ENCODE data around the gene FRAT1.
"Not testable (repeated sequence)": the region's sequence is repeated elsewhere in the genome, so short reads cannot be mapped to it uniquely, and the experiment has no call there.

The FRAT1 gene, protein sequence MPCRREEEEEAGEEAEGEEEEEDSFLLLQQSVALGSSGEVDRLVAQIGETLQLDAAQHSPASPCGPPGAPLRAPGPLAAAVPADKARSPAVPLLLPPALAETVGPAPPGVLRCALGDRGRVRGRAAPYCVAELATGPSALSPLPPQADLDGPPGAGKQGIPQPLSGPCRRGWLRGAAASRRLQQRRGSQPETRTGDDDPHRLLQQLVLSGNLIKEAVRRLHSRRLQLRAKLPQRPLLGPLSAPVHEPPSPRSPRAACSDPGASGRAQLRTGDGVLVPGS

DNA sequence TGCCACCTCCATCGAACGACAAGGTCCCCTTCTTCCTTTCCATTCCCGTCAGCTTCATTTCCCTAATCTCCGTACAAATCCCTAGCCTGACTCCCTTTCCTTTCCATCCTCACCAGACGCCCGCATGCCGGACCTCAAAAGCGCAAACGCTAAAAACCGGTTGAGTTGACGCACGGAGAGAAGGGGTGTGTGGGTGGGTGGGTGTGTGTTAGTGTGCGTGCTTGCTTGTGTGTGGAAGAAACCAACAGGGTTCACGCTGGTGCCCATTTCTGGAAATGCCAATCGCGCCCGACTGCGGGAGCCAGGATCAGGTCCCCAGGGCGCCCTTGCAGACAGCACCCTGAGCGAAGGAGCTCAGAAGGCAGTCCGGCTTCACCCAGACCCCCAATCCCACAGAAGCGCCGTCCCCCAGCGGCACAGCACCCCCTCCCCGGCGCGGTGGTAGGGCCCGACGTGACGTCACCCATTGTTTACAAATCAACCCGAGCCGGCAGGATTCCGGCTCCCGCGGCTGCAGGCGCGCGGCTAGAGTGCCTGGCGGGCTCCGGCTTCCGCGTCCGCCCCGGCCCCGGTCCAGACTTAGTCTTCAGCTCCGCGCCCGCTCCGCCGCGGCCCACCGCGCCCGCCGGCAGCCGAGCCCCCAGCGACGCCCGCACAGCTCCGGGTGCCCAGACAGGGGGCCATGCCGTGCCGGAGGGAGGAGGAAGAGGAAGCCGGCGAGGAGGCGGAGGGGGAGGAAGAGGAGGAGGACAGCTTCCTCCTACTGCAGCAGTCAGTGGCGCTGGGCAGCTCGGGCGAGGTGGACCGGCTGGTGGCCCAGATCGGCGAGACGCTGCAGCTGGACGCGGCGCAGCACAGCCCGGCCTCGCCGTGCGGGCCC, at the start of gene FRAT1:
FRAT1 (plus strand) TSS at position 500 of the 880 bp plus-strand sequence; CDS start at position 683, 183 bp downstream.
- DNase-seq, result peak; percentile 85

DNA sequence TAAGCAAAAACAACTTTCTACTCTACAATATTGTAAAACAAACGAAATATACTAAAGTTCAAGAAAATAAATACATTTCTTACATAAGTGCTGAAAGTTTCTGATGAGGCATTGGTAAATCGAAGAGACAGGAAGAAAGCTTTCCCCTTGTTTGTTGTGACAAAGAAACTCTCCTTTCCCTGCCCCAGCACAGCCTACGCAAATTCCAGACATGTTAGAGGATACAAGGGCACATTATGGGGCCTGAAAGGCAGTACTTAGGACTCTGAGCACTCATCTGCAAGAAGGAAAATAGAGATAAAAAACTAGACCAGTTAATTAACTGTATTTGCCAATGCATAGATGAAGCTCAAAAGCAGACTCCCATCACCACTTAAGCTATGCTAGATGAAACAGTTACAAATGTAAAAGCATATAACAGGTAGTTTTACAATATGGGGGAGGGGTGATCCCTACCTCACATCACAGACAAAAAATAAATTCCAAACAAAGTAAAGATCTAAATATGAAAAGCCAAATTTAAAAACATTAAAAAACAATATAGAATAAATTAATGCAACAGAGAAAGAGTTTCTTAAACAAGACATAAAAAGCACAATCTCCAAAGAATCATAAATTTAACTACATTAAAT, 48.4 kb upstream of the FRAT1 start:
- DNase-seq, result peak; percentile 40

DNA sequence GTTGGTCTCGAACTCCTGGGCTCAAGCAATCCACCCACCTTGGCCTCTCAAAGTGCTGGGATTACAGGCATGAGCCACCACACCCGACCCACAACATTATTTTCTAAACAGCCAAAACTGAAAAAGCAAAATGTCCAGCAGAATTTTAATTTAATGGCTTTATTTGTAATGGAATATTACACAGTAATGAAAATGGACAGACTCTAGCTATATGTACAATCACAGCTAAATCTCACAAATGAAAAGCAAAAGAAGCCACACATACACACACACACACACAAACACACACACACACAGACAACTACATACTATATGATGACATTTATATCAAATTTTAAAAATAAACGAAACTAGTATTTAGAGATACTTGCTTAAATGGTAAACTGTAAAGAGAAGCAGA, 45.4 kb upstream of the FRAT1 start:
- no peak for DNase-seq

DNA sequence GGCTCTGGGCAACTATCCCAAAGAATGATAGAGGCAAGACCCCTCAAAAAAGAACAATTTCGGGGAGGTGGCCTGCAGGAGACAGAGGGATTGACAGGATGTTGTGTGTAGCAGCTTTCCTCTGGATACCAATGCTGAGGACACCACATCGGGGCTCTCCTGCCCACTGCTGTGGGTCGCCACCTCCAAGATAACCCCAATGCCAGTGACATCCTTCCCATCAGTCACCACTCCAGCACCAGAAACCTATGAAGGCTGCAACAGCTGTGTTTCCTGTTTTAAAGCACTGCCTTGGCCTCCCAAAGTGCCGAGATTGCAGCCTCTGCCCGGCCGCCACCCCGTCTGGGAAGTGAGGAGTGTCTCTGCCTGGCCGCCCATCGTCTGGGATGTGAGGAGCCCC, 44.2 kb upstream of the FRAT1 start:
- DNase-seq, result no peak

DNA sequence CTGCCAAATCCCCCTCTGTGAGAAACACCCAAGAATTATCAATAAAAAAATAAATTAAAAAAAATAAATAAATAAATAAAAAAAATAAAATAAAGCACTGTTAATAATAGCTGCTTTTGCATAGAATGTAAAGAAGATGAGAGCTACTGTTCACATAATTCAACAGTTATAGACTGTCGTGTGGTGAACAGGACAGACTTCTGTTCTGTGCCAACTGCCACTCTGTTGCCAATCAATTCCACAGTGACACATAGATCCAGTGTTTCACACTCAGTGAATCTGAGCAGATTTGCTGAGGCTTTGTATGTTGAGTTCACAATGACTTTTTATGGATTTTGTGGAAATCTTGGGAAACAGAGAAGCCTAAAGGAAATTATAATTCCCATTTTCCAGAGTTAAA, 41.5 kb upstream of the FRAT1 start:
- DNase-seq, result no peak

DNA sequence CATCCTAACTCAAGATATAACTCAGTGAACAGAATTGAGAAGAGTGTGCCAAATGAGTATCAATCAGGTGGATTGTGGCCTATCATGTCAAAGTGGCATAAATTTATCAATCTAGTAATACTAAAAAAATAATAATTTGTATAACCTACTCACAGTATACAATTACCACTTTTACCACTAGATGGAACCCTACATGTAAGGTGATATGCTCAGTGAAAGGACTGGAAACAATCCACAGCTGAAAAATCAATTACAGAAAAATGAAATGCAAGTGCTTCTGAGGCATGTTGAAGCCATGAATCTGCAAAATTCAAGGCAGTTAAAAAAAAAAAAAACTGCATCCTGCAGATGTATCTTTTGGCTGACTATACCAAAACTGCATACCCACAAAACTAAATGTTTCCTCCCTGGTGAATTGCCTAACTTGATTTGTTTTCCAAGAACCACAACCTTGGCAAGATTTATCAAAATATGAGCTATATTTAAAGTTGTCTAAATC, 40.5 kb upstream of the FRAT1 start:
- DNase-seq, result peak; percentile 86

DNA sequence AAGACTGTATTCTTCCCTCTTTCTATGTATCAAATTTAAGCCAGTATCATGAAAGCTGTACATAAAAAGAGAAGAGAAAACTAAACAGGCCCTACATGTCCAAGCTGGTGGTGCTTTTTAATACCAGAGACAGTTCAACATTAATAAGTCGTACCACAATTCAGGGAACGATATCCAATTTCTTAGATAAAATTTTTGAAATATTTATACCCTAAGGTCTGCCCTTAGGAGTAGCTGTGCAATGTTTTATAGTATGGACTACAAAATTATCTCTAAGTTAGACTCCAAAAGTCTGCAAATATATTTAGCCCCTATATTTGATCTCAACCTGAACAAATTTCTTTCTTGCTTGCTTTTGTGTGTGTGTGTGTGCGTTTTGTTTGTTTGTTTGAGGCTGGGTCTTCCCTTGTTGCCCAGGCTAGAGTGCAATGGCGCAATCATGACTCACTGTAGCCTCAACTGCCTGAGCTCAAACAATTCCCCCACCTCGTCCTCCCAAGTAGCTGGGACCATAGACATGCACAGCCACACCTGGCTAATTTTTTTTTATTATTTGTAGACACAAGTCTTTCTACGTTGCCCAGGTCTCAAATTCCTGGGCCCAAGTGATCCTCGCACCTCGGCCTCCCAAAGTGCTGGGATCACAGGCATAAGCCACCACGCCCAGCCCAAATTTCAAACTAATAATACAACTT, 39.8 kb upstream of the FRAT1 start:
- peak; percentile 57 for DNase-seq

DNA sequence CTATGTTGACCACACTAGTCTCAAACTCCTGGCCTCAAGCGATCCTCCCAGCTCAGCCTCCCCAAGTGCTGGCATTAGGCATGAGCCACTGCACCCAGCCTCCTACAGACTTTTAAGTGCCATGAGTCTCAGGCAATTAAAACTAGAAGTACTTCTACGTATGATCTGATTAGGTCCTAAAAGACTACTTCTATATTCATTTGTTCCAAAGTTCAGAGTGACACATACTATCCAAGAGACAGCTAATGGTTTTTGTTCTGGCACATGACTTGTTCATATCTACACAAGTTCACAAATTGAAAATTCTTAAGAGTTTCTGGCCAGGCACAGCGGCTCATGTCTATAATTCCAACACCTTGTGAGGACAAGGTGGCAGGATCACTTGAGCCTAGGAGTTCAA, 38.3 kb upstream of the FRAT1 start:
- no peak for DNase-seq

DNA sequence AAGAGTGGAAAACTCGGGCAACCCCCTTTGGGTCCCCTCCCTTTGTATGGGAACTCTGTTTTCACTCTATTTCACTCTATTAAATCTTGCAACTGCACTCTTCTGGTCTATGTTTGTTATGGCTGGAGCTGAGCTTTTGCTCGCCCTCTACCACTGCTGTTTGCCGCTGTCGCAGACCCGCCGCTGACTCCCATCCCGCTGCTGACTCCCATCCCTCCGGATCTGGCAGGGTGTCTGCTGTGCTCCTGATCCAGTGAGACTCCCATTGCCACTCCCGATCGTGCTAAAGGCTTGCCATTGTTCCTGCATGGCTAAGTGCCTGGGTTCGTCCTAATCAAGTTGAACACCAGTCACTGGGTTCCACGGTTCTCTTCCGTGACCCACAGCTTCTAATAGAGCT, 29.0 kb upstream of the FRAT1 start:
- not testable (repeated sequence) for DNase-seq

DNA sequence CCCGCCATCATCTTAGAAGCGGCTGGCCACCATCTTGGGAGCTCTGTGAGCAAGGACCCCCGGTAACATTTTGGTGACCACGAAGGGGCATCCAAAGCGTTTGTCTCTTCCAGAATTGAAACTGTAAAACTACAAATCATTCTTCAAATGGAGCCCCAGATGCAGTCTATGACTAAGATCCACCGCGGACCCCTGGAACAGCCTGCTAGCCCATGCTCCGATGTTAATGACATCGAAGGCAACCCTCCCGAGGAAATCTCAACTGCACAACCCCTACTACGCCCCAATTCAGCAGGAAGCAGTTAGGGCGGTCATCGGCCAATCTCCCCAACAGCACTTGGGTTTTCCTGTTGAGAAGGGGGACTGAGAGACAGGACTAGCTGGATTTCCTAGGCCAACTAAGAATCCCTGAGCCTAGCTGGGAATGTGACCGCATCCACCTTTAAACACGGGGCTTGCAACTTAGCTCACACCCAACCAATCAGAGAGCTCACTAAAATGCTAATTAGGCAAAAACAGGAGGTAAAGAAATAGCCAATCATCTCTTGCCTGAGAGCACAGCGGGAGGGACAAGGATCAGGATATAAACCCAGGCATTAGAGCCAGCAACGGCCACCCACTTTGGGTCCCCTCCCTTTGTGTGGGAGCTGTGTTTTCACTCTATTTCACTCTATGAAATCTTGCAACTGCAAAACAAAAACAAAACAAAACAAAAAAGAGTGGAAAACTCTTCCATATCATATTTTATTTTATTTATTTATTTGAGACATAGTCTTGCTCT, 28.3 kb upstream of the FRAT1 start:
- not testable (repeated sequence) for DNase-seq

DNA sequence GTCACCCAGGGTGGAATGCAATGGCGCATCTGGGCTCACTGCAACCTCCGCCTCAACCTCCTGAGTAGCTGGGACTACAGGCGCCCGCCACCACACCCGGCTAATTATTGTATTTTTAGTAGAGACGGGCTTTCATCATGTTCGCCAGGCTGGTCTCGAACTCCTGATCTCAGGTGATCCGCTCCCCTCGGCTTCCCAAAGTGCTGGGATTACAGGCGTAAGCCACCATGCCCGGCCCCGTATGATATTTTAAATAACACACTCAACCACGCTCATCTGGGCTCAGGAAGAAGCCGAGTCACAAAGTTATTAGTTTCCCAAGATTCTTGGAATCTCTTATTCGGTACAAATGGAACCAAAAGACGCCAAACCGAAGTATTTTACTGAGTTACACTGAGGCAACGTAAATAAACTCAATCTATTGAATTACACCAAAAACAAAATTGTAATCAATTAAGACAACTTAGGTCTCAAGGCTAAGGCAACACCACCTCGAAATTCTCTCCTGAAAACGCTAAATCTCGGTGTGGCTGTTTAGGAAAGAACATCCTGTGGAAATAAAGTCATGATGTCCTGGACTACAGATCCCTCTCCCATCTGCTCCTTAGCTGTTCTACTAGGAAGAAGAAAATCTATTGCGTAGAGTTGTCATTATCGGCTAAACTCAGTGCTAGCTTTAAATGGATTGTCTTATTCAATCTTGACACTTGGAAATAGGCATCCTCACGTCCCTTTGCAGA, 27.5 kb upstream of the FRAT1 start:
- no peak for DNase-seq

DNA sequence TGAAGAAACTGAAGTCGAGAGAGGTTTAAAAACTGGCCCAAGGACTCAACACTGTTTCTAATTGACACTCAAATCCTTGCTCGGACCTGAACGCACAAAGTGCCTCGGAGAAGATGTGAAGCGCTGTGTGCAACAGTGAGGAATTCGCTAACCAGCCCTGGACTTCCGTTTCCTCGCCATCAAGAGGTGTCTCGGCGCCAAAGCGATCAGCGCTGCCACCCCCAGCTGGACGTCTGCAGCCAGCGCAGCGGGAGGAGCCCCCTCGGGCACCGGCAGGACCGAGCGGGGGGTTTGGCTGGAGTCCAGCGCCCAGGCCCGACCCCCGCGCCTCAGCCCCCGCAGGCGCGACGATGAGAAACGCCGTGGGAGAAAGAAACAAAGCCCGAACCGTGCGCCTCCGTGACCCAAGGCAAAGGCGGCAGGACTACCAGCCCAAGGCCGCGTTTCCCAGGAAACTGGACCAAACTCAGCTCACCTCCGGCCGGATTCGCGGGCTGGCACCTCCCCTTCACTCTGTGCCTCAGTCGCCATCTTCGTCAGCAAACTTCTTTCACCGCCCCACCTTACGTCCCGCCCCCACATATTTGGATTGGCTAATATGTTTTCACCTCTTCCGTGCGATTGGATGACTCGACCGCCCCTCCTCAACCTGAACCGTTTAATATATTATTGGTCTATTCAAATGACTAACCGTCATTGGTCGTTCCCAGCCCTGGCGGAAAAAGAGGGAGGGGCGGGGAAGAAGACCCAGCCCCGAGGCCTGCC, 26.8 kb upstream of the FRAT1 start, which contains the start of gene ARHGAP19:
ARHGAP19 (minus strand) TSS at position 541 of the 765 bp plus-strand sequence; CDS start at position 531, 10 bp downstream.
- DNase-seq, result peak; percentile 99

DNA sequence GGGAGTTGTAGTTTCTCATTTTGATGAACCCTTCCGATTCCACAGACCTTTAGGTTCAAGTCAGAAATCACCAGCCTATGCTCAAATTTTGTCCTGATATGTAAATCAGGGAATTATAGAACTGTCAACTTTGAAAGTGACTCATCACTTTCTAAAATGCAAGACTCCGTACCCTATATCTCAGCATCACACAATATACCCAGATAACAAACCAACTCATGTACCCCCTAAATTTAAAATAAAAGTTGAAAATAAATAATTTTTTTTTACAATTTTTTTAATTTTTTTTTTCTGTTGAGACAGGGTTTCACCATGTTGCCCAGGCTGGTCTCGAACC, 26.2 kb upstream of the FRAT1 start:
- DNase-seq, result no peak

DNA sequence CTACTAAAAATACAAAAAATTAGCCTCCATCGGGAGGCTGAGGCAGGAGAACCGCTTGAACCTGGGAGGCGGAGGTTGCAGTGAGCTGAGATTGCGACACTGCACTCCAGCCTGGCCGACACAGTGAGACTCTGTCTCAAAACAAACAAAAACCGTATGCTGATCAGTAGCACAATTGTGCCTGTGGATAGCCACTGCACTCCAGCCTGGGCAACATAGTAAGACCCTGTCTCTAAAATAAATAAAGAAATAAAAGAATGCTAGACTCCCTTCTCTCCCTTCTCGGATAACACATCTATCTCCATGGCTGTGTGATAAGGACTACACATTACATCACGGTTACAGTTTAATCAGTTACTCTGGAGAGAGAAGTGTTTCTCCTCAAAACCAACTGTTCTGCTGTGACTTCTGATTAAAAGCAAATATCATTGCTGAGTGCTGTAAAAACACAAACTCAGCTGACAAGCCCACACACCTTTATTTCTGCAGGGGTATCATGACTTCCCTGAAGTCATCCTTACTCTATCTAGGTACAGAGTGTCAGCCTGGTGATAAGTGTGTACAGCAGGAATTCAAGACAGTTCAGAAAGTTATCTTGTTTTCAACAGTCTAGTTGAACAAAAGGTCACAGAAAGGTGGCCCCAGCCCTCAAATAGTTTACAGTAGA, 21.4 kb upstream of the FRAT1 start:
- DNase-seq, result no peak

DNA sequence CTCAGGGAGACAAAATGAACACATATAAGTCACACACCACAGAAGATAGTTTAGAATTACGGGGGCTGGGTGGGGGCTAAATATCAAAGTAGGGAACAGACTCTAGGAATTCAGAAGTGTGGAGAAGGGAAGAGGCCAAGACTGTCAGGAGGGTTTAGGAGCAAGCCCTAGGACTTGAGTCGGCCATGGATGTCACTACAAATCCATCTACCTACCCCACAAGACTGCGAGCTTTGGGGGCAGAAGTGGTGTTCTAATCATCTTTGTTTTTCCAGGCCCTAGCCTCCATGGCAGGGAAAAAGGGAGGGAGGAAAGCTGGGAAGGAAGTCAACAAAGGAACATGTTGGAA, 20.9 kb upstream of the FRAT1 start:
- DNase-seq, result peak; percentile 18

DNA sequence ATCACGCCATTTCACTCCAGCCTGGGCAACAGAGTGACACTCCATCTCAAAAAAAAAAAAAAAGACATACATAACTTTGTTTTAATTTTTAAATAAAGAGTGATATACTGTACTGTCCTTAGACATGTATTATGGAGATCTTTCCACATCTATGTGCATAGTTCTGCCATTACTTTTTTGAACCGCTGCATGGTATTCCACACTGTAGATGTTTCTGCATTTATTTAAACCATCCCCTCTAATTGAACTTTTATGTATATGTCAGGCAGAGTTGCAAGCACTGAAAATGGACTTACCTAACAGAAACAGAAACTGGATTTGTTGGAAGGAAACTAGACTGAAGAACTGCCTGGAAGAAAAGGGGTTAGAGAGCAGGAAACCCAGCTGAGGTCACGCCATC, 18.1 kb upstream of the FRAT1 start:
- no peak for DNase-seq

DNA sequence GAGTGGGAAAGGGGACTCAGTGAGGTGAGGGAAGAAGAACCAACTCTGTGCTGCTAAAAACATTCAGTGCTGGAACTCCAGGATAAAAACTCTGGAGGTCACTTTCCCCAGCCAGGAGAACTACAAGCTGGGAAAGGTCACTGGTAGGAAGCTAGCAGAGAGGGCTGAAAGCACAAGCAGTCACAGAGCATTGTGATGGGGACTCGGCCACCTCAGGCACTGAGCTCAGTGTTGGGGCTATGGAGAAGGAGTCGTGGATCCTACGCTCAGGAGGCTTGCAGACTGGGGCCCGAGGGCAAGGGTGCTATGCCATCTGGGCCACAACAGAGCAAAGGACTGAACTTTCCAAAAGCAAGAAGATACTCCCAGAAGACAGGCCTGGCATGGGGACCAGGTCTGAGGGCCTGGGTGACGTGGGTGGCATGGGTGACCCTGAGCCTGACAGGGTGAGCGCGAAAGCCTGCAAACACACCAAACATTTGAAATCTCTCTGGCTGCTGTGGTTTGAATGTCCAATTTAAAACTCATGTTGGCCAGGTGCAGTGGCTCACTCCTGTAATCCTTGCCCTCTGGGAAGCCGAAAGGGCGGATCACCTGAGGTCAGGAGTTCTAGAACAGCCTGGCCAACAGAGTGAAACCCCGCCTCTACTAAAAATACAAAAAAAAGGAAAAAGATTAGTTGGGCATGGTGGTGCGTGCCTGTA, 16.8 kb upstream of the FRAT1 start:
- DNase-seq, result no peak

DNA sequence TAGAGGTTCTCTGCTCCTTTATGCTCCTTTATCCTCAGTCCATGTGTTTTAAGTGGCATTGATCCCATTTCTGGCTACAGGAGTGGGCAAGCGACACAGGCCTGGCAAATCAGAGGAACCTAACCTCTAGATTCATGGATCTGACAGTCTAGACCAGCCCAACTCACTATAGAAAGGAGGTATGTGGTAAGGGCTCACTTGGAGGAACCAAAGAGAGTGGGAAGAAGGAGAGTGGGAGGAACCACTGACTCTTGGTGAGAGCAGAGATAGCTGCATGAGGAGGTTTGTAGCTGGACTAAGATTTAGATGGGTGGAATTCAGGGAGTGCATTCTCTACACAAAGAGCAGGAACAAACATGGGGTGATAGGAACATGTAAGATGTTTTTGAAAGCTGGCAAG, 11.6 kb upstream of the FRAT1 start:
- DNase-seq, result no peak

All from HCEC 1CT (cell line).